Kasumi-1 (cell line): ENCODE data around the gene FOCAD.

Experiments used
- DNase-seq, 2 experiments: peaks; one replicate each; lab custom pipeline; 2025; lab: John Stamatoyannopoulos, UW

Gene FOCAD

DNA sequence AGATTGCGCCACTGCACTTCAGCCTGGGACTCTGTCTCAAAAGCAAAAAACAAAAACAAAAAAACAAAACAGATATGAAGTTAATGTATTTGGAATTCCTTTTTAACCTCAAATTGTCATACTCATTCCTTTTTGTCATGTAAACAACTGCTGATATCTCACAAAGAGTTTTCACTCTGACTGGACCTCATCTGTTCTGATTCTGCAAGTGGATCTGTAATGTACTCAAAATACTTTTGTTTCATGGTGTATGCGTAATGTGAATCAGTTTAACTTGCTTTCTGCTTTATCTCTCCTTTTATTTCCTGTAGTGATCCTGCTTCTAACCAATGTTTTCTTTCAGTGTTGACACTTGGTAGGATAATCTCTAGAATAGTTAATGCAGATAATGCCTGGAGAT is 106.7 kb downstream of the FOCAD start:
- DNase-seq, result no peak

DNA sequence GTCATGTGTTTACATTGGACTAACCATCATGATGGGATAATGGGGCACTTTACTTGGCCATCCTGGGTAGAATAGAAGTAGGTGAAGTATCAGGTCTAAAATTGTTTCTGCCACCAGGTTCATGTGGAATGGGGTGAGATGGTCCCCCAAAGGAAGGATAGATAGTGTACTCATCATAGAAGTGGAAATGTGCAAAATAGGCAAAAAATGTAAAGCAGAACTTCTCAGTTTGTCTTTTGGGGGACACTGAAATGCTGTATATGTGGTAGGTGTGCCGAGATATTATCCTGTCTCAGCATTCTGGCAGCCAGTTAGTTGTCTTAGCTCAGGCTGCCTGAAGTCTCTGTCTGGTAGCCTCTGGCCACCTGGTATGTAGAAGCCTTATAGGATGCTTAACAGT is 107.6 kb downstream of the FOCAD start:
- no peak for DNase-seq

- DNase-seq, result no peak
Measured at GRCh38 chr9:20804489-20805250, 120.6 kb downstream of the FOCAD start.

DNA sequence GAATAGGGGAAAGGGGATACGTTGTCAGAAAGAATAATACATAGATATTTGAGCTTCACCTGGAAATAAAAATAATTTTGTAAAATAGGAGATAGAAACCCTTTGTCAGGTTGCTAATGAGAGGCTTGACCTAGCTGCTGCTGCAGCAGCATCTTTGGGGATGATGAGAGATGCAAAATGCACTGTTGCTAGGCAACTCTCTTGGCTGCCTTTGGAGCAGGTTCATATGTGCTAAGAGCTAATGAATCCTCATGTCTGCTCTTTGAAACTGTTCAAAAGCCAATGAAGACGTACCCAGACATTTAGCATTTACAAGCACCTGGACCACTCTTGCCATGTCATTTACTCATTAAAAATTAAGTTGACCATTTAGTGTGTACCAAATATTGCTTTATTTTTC is 121.7 kb downstream of the FOCAD start:
- no peak for DNase-seq

DNA sequence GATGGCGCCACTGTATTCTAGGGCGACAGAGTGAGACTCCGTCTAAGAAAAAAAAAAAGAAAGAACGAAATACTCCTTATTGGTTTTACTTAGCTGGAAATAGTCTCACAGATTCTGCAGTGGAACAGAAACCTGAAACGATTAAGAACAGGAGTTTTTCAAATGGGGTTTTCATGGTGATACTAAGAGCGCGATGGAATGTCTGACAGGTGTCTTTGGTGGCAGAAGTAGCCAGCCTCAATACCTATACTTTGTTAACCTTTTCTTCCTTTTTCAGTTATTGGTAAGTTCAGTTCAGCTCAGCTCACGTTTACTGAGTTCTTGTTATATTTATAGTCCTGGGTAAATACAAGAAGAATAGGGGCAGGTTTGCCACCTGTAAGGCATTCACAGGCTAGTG is 123.9 kb downstream of the FOCAD start:
- no peak for DNase-seq

GRCh38 chr9:20811872-20812271 is 127.8 kb downstream of the FOCAD start:
- no peak for DNase-seq

- DNase-seq, result no peak
Measured at GRCh38 chr9:20815923-20816703, 132.1 kb downstream of the FOCAD start.

DNA sequence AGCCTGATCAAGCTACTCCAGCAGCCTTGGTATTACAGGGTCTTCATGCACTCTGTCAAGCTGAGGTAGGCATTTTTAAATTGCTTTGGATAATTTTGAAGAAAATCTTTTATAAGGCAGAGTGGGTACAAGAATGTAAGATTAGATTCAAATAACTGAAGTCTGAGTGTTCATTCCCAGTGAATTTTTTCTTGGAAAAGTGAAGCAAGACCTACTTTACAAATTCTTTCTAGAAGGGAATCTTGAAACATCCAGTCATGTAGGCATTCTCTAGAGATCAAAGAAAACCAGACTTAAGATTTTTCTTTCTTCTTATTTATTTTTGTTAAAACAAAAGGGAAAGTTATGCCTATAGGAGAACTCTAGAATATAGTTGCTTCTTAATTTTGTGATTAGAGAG is 139.0 kb downstream of the FOCAD start:
- no peak for DNase-seq

DNA sequence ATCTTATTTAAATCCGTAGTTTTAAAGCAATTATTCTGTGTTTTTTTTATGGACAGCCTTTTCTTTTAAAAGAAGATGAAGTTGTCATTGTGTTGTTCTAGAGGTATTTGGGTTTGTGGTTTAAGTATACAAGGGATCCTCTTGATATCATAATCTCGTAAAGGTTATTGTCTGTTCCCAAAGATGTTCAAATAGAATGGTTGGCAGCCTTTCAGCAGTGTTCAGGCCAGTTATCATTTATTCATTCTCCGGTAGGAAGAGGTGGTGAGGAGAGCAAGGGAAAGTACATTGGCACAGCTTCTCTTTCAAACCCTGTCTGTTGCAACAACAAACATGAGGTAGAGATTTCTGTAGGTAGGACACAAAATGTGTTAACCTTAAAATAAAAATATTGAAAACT is 147.0 kb downstream of the FOCAD start:
- no peak for DNase-seq

DNA sequence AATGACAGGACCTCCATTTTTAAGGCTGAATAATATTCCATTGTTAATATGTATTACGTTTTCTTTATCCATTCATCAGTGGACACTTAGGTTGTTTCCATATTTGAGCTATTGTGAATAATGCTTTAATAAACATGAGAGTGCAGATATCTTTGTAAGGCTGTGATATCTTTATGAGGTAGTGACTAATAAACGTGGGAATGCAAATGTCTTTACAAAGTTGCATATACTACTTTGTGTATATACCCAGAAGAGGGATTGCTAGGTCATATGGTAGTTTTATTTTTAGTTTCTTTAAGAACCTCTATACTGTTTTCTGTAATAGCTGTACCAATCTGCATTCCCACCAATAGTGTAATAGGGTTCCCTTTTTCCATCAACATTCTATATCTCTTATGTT is 148.7 kb downstream of the FOCAD start:
- DNase-seq, result no peak

DNA sequence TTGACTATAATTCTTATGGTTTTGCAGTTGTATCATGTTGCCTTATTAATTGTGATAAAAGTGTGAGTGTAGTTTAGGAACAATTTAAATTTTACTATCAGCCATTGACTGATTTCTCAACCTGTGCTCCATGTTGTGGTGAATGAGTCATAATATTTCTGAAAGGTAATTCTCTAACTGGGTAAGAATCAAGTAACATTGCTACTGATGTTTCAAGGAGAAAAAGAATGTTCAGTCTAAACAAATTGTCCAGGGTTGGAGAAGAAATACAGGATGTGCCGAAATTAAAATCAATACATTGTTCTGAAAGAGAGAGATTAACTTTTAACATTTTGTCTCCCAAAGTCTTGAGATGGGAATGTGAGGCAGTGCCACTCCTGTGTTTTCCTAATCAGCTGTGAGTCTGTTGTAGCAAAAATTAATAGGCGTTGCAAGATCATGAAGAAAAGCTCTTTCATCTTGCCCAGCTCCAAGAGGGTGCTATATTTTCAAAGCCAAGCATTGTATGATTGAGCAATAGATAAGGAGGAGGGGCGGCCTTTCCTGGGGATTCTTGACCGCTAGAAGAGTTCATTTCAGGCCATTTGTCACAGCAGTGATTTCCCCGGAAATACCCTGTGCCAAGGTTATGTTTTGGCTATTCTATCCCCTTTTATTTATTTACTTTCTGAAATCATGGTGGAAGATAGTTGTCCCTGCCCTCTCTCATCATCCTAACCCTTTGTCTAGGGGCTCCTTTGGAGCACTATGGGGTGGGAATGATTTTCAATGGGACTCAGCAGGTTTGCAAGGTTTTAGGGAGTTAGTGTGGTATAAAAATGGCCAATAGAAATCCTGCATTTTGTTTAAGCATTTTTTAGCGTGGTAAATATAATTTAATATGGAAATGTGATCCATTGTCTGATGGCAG is 151.6 kb downstream of the FOCAD start:
- no peak for DNase-seq

- no peak for DNase-seq
Measured at GRCh38 chr9:20837166-20837565, 153.1 kb downstream of the FOCAD start.

DNA sequence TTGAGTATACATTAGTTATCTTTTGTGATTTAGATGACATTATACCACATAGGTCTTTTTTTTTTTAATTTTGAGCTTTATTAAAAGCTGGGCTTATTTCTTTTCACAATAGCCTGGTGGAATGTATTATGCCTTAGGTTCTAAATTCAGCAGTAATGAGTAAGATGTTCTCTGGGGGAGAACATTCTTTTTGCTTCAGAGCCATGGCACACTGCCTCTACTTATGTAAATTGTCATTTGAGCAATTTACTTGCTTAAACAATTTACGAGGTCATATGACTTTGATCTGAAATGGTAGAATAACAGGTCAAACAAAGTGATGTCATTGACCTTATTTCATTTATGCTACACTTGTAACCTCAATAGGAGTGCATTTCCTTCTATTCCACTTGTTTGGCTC is 154.2 kb downstream of the FOCAD start:
- DNase-seq, result no peak

GRCh38 chr9:20844916-20845315 is 160.9 kb downstream of the FOCAD start:
- DNase-seq, result no peak

DNA sequence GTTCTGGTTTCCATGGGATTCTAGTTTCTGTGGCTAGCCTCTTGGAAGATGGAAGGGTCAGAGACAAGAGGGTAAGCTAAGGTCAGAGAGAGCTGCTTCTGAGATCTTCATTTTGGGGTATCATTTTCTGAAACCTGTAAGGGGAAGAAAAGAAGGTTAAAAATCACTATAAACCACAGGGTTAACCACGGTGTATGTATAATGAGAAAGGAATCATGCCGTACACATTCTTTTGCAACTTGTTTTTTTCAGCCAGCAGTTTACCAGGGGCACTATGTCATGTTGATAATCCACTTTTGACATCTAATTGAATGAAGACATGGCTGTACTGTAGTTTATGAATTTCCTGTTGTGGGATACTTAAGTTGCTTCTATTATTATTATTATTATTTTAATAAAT is 164.4 kb downstream of the FOCAD start:
- DNase-seq, result no peak

DNA sequence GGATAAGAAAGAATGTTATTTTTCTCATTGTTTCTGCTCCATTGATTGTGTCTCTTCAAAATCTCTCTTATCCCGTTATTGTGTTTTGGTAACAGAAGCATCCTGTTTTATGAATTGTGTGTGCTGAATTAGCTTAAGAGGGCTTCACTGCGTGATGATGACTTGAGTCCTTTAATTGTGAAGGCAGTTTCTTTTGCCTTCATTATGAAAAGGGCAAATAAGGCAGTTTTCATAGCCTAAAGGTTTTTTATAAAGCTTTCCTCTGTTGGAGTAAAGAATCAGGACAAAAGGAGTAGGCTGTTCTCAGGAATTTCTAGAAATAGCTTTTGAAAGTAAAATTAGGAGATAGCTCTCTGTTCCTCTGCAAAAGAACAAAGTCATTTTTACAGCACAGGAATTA is 169.8 kb downstream of the FOCAD start:
- DNase-seq, result no peak

- DNase-seq, result no peak
Measured at GRCh38 chr9:20854444-20854843, 170.4 kb downstream of the FOCAD start.

GRCh38 chr9:20863945-20864344 is 179.9 kb downstream of the FOCAD start:
- peak; percentile 2 to 23 for DNase-seq

GRCh38 chr9:20865347-20865746 is 181.3 kb downstream of the FOCAD start:
- no peak for DNase-seq

- no peak for DNase-seq
Measured at GRCh38 chr9:20870115-20870514, 186.1 kb downstream of the FOCAD start.

GRCh38 chr9:20872340-20872977 is 188.4 kb downstream of the FOCAD start:
- peak; percentile 18 for DNase-seq

DNA sequence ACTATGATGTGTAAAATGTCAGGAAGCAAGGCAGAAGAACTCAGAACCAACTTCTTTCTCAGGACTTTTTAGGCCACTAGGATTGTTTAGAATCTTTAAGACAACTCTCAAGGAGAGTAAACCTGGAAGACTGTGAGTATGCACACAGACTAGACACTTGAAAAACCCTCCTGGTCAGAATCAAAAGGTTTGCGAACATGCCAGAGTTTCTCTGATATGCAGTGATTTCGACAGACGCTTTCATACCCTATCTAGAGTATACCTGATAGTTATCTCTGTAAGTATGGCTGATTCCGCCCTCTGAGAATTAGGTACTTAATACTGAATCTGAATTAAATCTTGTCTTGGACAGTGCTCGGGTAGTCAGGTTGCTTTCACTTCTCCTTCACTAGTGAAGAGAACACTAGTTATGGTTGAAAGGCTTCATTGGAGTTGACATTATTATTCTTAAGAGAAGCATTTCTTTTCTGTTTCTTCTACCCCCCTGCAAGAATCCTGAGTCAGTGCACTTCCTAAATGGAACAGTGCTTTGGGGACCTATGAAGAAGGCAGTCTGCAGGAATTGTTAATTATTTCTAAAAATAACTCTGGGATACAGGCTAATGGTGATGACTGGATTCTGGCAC is 189.3 kb downstream of the FOCAD start:
- DNase-seq, result no peak
